Brain microvascular endothelial cell (primary cell): ENCODE measurements around the gene MAMLD1.
A peak's percentile ranks its signal among the peaks of the same experiment; 100 is the strongest.

Experiments
- DNase-seq: peaks from one replicate; pipeline ENCODE4 v3.0.0-alpha.2; 2020
- H3K27ac ChIP-seq: fragments of 250-450 bp; sonication (Bioruptor Pico); 2 replicates; pipeline ENCODE4 v1.5.1; 2020; ENCODE audit warnings: mild to moderate bottlenecking, moderate library complexity
- H3K27me3 ChIP-seq: fragments of 250-450 bp; sonication (Bioruptor Pico); replicated peaks from 2 replicates; pipeline ENCODE4 v1.5.1; 2020; ENCODE audit warnings: mild to moderate bottlenecking
- H3K36me3 ChIP-seq: fragments of 250-450 bp; sonication (Bioruptor Pico); replicated peaks from 2 replicates; pipeline ENCODE4 v1.5.1; 2020; ENCODE audit warnings: mild to moderate bottlenecking
- H3K4me3 ChIP-seq: 2 replicates; pipeline ENCODE4 v1.5.1; 2011; ENCODE audit warnings: low read depth, mild to moderate bottlenecking, control low read depth, low read length, moderate library complexity
- in situ Hi-C: cut with HindIII; loops from 2 replicates; pipeline ENCODE4 v1.10.0; 2017; ENCODE audit warnings: low sequenced_read_pairs, low pct_ligation_motif_present
- TF ChIP-seq, protein P1 (sequence below): IDR thresholded peaks from 2 replicates; pipeline ENCODE4 v1.5.1; 2011; ENCODE audit warnings: low read depth, mild to moderate bottlenecking, moderate library complexity, low read length, control low read depth, inconsistent platforms; ENCODE audit errors: missing control alignments

MAMLD1 gene

DNA sequence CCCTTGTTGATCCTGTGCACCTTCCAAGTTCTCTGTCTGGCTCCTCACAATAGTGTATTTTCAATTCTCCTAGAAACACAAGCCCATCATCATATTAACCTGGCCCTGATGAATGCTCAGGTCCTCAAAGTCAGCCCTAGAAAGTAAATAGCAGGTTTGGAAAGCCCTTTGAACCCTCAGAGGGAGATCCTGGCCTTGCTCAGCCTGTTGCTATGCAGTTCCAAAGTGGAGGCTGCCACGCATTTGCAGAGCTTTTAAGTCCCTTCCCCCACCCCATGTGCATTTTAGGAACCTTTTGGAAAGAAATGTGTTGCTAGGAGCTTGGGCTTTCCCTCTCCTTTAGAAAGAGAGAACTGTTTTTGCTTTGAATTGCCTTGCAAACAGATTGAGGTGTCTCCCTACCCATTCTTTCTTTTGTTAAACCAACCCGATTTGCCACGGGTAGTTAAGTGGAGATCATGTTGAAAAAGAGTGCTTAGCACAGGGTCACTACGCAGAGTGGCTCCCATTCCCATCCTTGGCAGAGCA is 12.2 kb downstream of the MAMLD1 start:
- no peak for DNase-seq
- H3K4me3 ChIP-seq, result no peak overlapping the region
- H3K27ac ChIP-seq, result no peak overlapping the region
- H3K27me3 ChIP-seq, result no peaks in the 10 kb centered on the region
- in situ Hi-C loops, result no loop called here
- TF ChIP-seq, protein P1, sequence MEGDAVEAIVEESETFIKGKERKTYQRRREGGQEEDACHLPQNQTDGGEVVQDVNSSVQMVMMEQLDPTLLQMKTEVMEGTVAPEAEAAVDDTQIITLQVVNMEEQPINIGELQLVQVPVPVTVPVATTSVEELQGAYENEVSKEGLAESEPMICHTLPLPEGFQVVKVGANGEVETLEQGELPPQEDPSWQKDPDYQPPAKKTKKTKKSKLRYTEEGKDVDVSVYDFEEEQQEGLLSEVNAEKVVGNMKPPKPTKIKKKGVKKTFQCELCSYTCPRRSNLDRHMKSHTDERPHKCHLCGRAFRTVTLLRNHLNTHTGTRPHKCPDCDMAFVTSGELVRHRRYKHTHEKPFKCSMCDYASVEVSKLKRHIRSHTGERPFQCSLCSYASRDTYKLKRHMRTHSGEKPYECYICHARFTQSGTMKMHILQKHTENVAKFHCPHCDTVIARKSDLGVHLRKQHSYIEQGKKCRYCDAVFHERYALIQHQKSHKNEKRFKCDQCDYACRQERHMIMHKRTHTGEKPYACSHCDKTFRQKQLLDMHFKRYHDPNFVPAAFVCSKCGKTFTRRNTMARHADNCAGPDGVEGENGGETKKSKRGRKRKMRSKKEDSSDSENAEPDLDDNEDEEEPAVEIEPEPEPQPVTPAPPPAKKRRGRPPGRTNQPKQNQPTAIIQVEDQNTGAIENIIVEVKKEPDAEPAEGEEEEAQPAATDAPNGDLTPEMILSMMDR, result no peak
- H3K36me3 ChIP-seq, result no peaks in the 10 kb centered on the region

DNA sequence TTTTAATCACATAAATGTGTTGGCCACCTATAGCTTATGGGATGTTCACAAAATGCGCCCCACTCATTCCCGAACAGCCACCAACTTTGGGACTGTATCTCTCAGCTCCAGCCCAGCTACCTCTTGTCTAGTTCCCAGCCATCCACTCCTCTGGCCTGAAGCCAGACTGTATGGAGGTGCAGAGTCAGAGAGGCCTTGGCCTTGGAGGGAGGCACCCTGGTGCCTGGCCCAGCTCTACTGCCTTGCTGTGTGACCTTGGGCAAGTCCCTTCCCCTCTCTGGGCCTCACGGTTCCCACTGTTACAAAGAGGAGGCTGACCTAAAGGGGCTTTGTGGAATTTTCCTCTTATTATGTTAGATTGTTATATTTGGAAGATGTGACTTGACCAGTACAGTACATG is 13.9 kb downstream of the MAMLD1 start:
- in situ Hi-C loops, result no loop called here
- H3K4me3 ChIP-seq, result no peak overlapping the region
- H3K36me3 ChIP-seq, result no peaks in the 10 kb centered on the region
- no peak overlapping the region for H3K27ac ChIP-seq
- TF ChIP-seq, protein P1, result no peak
- DNase-seq, result no peak
- H3K27me3 ChIP-seq, result no peaks in the 10 kb centered on the region

DNA sequence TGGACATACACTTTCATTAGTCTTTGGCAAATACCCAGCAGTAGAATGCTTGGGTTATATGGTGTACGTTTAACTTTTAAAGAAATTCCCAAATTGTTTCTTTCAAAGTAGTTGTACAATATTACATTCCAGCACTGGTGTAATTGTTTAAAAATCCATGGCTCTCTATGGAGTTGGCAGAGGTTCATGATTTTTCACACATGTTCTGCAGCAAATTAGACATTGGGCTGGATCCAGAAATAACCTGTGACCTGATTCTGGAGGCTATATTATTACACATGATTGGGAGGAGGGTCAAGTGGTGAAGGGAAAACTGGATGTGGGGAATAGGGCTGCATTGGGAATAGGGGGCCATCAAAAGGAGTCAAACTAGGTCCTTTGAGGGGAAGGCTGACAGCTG is 41.9 kb downstream of the MAMLD1 start:
- TF ChIP-seq, protein P1, result no peak
- H3K4me3 ChIP-seq, result no peak overlapping the region
- in situ Hi-C loops, result no loop called here
- H3K27me3 ChIP-seq, result no peaks in the 10 kb centered on the region
- no peak overlapping the region for H3K27ac ChIP-seq
- no peaks in the 10 kb centered on the region for H3K36me3 ChIP-seq
- no peak for DNase-seq

DNA sequence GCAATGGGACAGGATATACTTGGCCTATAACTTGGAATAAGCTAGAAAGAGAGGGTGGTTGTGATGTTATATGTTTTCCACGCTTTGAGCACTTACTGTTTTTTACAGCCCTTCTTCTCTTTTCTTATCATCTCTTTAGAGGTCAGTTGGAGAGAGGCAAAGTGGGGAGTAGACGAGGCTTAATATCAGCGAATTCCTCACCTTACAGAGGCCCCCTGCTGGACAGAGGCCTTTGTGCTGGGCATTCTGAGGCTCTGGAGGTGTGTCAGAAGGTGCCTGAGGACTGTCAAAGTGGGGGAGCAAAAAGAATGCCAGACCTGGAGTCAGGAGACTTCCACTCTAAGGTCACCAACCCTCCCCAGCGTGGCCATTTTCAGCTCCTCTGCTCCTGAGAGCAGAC is 42.5 kb downstream of the MAMLD1 start:
- H3K36me3 ChIP-seq, result no peaks in the 10 kb centered on the region
- H3K27ac ChIP-seq, result no peak overlapping the region
- no peak for DNase-seq
- no peak overlapping the region for H3K4me3 ChIP-seq
- in situ Hi-C loops, result no loop called here
- TF ChIP-seq, protein P1, result peak; percentile 42
- H3K27me3 ChIP-seq, result no peaks in the 10 kb centered on the region

DNA sequence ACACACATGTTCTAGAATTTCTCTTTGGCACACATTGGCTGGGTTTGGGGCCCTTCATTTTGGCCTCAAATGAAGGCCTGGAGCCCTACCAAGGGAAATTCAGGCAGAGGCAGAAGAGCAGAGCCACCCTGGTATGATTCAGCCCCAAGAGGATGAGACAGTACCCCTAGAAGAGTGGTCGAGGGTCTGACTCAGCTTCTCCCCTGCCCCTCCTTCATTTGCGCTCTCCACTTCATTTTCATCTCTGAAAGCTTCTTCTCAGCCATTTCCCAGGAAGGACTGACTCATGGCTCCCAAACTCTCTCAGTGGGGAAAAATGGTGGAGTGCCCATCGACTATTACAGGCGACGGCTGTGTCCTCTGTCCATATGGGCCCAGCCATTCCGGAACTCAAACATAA is 43.5 kb downstream of the MAMLD1 start:
- DNase-seq, result no peak
- in situ Hi-C loops, result no loop called here

DNA sequence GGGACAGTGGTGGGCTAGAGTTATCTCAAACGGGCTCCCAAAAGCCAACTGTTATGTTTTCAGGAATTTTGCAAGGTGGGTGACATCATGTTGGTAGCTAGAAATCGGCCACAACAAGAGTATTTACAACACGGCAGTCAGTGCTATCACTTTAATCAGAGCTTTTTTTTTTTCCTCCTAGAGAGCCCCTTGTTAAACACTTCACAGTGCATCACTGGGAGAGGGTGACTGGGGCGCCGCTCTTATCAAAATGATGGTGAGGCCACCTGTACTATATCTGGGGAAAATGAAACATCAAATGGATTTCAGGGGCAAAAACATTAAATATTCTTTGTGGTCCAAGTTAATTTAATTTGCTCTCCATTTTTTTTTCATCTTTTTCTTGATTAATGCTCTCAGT is 44.9 kb downstream of the MAMLD1 start:
- H3K4me3 ChIP-seq, result no peak overlapping the region
- no peaks in the 10 kb centered on the region for H3K27me3 ChIP-seq
- no peaks in the 10 kb centered on the region for H3K36me3 ChIP-seq
- no peak for DNase-seq
- H3K27ac ChIP-seq, result no peak overlapping the region
- TF ChIP-seq, protein P1, result no peak
- in situ Hi-C loops, result no loop called here

More for the DNA sequence above, 43.5 kb downstream of the MAMLD1 start:
- TF ChIP-seq, protein P1, result no peak
- H3K27me3 ChIP-seq, result no peaks in the 10 kb centered on the region
- no peak overlapping the region for H3K4me3 ChIP-seq
- H3K27ac ChIP-seq, result no peak overlapping the region
- H3K36me3 ChIP-seq, result no peaks in the 10 kb centered on the region
